Activated T-cell treated with anti-CD3 and anti-CD28 coated beads for 4 hours (primary cell): ENCODE data around the gene CHCHD3.
"Not testable (repeated sequence)": the region's sequence is repeated elsewhere in the genome, so short reads cannot be mapped to it uniquely, and the experiment has no call there.

Experiments used
- DNase-seq: peaks from one replicate; pipeline ENCODE4 v3.0.0-alpha.2; 2020

The CHCHD3 gene

DNA sequence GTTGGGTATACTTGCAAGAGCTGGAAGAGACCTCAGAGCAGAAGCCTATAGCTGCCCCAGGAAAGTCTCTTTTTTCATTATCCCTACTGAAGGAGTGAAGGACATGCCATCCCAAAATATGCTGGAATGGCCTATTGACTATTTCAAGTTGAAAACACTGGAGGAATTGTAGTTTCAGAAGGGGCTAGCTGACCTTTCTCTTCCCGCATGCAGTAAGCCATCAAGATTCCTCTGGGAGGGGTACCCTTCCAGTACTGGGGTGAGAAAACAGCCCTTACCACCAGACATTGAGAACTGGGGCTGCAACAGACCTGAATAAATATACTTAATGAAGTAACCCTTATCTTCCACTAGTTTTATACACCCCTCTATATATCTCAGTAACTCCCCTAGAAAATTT lies 41.7 kb downstream of the CHCHD3 start:
- DNase-seq = no peak

DNA sequence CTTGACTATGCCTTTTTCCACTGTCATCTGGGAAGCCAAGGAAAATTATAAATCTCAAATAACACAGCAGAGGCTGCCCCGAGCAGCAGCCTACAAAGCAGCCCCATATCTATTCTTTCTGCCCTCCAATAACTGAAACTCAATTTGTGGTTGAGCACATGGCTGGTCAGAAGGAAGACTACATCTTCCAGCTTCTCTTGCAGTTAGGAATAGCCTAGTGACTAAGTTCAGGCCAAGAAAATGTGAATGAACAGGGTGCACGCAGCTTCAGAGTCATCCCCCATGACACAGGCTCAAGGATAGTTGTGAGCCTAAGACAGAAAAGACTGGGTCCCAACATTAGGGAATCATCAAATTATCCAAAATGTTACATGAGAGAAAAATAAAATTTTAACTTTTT lies 42.3 kb downstream of the CHCHD3 start:
- no peak for DNase-seq

DNA sequence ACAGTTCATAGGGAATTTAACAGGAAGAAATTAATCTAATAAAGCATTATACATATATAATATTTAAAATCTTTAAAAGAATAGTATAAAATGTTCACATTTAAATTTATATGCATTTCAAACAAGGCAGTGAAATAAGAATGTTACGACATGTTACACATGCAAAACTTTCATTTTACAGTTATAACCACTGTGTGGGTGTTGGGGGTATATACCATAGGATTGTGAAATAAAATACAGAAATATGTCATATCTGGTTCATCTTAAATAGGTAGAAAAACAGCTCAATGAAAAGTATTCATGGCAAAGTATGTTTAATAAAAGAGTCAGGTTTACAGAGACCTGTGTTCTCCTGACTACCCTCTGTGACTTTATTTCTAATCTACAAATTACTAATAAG lies 45.6 kb downstream of the CHCHD3 start:
- no peak for DNase-seq

DNA sequence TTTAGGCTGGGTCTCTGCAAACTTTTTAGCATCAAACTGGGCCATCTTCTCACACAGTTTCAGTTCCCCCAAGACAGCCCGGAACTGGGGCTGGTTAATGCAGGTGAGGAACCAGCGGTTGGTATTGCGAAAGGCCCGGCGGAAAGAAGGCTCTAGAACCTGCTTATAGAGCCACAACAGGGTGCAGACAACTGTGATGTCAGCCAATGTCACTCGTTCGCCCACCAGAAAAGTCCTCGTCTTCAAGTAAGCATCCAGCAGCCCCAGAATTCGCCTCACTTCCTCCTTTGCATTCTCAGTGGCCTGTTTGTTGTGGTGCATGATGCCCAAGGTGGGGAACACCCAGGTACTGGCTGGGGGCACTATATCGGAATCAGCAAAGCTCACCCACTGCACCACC lies 46.6 kb downstream of the CHCHD3 start:
- not testable (repeated sequence) for DNase-seq

DNA sequence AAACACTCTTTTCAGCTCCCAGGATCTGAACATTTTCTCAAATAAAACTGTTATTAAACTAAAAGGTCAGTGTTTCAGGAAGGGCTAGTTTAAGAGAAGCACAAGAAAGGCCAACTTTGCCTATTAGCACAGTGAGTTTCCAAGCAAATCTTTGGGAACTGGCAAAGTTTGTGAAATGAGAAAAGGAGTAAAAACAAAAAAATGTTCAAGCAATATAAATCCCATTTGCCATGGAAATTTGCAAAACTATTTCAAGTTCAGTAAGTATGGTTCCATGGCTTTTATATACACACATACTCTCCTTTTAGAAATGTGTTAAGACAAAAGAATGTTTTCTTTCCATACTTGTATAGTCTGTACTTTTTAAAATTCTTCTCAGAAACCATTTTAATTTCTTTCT lies 51.5 kb downstream of the CHCHD3 start:
- no peak for DNase-seq

DNA sequence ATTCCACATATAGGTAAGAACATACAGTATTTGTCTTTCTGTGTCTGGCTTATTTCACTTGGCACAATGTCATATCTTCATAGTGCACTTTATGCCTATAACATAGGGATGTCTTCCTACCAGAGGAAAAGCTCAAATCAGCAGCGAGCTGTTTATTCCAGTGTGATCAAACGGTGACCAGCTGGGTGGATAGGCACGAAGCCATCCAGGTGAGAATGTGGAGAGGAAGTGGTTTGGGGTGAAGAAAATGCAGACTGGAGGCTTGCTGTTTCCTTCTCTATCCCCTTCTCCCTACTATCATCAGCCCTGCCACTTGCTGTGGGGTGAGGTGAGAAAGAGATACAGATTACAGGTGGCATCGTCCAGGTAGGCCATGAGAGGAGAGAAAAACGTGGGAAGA lies 52.4 kb downstream of the CHCHD3 start:
- DNase-seq = no peak

DNA sequence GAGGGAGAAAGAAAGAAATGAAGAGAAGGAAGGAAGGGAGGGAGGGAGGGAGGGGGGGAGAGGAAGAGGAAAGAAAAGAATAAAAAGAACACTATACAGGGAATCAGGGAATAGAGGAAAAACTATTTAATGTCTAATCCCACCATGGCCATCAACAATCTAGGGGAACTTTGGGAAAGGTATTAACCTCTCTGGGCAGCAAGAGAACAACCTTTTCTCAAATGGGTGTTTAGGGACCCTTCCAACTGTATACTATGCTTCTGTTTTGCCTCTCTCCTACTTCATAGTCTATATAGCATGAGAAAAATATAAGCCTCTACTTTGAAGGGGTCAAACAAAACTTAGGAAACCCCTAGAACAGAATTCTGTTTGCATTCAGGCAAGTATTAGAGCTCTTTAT lies 54.5 kb downstream of the CHCHD3 start:
- no peak for DNase-seq

DNA sequence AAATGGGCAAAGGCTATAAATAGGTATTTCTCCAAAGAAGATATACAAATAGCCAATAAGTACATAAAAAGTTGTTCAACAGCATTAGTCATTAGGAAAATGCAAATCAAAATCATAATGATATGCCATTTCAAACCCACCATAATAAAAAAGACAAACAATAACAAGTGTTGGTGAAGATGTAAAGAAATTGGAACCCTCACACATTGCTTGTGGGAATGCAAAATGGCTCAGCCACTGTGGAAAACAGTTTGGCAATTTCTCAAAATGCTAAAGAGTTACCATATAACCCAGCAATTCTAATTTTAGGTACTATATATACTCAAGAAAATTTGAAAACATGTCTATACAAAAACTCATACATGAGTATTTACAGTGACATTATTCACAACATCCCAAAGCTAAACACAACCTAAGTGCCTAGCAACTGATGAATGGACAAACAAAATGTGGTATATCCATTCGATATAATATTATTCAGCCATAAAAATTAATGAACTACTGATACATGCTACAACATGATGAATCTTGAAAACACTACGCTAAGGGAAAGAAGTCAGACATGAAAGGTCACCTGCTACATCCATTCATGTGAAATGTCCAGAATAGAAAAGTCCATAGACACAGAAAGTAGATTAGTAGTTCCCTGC lies 55.6 kb downstream of the CHCHD3 start:
- no peak for DNase-seq

DNA sequence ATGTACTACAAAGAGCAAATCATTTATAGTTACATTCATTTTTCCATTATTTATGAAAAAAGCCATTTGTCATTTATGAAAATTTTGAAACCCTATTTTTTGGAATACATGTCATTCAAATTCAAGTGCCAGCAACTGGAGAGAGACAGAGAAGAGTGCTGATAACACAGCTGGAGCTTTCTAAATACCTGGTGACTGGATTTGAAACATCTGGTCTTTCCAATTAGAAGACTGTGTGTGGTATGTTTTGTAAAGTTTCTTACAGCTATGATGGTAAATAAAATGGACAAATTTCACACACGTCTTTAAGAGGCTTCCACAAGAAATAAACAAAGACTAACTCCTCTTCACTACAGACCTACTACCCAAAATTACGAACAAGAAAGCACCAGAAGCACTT lies 56.8 kb downstream of the CHCHD3 start:
- no peak for DNase-seq

DNA sequence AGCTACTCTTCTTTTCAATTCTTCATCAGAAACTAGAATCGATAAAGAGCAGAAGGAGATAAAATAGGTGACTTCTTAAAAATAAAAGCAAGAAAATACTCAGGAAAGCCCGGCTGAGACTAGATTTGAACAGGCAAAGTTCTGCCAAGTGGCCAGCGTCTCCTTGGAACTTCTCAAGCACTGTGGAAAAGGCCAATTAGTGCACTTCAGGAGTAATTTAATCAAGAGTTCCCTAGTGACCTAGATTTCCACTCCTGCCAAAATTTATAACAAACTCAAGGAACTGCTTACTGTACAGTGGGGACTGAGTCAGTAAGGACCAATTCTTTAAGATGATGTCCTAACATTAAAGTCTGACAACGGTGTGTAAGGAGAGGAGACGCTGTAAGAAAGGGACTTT lies 57.3 kb downstream of the CHCHD3 start:
- no peak for DNase-seq

DNA sequence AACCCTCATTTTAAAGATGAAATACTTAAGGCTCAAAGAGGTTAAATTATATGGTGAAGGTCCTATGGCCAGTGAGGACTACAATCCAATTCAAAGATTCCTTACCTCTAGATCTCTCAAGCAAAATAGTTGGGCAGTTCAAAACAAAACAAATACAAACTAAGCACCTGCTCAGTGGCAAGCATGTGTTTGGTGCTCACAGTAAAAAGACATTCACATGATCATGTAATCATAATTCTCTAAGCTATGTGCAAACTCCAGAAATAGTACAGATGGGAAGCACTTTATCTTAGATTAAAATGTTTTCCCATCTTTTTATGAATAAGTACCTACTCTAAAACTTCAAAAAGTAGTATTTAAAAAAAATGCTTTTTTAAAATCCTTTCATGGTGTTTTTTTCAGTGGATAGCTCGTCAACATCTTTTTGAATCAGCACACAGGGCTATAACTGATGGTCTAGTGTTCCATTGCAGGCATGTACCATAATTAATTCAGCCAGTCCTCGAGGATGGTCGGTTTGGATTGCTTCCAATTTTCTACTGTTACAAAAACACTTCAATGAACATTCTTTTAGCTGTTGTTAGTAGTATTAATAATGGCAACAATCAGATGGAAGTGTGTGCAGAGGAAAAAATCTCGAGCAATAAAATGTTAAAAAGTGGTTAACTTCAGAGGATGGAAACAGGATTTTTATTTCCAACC lies 58.4 kb downstream of the CHCHD3 start:
- DNase-seq = no peak

DNA sequence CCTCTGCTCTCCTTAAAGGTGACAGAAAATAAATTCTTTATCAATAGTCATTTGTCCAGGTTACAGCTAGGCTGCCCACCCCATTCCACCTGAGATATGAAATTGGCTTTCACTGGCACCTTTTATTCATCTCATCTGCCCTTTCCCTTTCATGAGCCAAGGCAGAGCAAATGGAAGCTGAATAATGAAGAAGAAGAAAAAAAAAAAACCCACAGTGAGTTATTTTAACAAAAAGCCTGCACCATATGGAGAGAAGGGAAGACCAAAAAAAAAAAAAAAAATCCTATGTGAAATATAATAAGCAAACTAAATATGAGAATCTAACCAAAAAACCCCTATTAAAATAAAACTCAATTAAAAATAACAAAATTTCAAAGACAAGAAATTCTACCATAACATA lies 59.2 kb downstream of the CHCHD3 start:
- DNase-seq = no peak

DNA sequence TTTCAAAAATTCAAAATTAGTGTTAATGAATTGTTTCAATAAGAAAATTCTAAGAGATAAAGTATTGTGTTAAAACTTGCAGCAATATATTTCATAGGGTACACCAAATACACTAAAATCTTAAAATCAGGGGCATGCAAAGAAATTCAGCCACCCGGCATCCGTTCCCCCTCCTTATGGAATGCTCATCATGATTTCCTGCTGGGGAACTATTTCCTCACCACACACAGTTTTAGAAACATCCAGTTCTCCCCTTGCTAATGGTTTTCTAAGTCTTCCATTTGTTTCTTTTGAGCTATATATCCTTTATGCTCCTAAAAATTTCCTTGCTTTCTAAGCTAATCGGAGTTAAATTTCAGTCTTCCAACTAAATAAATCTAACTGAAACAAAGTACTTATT lies 60.7 kb downstream of the CHCHD3 start:
- DNase-seq = no peak

DNA sequence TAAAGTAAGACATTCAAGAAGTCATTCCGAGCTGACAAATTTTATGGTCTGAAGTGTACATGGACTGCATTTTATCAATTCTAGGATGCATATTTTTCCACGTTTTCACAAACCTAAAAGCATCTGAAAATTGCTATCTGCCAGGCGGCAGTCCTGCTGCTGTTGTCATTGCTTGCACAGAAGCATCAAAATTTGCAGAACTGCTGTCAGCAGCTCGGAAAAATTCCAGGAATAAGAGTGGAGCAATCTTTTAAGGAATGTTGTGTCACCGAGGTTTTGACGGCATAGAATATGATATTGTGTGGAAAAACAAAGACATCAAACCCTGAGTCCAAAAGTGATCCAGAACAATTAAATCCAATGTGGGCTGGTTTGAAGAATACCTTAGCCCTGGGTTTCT lies 61.4 kb downstream of the CHCHD3 start:
- no peak for DNase-seq

DNA sequence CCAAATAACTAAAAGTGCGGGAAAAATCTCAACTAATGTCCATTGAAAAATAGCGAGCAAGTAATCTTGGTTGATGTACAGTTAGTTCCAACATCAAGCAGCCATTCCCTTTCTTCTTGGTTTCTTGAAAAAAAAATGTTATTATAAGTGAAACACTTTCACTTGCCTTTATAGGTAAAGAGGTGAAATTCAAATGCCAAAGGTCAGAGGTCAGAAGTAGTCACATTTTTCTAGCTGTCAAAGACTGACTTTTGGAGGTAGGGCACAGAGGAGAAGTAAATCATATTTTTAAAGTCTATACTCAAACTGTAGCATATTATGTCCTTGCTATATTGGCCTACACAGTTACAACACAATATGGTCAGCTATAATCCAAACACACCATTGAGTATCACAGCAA lies 62.3 kb downstream of the CHCHD3 start:
- DNase-seq = no peak

DNA sequence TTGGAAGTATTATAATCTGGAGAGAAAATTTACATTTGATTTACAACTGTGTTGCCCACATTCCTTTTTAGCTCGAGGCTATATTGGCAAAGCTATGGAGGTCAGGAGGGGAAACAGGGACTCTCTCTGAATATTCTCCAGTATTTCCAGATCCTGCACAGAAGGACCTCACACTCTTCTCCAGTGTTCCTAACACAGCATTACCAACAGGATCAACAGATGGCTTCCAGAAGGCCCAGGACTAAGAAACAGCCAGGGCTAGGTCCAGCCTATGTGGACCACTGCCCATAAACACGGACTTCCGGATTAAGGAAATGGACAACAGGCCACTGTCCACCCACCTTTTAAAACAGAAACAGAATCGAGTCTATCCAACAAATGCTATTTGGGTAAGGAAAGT lies 65.3 kb downstream of the CHCHD3 start:
- no peak for DNase-seq

DNA sequence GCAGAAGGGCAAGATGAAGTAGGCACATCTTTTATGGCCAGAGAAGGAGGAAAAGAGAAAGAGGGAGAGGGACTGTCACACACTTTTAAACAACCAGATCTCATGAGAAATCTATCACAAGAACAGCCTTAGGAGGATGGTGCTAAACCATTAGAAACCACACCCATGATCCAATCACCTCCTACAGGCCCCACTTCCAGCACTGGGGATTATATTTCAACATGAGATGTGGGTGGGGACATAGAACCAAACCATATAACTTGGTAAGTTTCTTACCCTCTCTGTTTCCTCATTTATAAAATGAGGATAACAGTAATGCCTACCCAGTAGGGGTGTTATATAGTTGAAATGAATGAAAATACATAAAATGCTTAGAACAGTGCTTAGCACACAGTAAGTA lies 66.0 kb downstream of the CHCHD3 start:
- no peak for DNase-seq

DNA sequence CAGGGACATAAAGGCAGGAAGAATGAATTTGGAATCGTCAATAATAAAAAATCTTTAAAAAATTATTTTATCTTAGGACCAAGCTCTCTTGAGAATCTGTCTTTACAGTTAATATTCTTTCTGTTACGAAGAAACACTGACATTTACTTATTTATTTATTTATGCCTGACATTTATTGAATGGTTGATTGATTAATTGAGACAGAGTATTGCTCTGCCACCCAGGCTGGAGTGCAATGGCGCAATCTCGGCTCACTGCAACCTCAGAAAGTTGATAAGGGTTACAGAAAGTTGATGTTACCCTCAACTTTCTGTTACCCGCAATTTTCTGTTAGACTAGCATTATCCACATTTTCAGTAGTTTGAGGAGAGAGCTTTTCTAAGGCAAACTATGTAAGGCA lies 70.1 kb downstream of the CHCHD3 start:
- no peak for DNase-seq

DNA sequence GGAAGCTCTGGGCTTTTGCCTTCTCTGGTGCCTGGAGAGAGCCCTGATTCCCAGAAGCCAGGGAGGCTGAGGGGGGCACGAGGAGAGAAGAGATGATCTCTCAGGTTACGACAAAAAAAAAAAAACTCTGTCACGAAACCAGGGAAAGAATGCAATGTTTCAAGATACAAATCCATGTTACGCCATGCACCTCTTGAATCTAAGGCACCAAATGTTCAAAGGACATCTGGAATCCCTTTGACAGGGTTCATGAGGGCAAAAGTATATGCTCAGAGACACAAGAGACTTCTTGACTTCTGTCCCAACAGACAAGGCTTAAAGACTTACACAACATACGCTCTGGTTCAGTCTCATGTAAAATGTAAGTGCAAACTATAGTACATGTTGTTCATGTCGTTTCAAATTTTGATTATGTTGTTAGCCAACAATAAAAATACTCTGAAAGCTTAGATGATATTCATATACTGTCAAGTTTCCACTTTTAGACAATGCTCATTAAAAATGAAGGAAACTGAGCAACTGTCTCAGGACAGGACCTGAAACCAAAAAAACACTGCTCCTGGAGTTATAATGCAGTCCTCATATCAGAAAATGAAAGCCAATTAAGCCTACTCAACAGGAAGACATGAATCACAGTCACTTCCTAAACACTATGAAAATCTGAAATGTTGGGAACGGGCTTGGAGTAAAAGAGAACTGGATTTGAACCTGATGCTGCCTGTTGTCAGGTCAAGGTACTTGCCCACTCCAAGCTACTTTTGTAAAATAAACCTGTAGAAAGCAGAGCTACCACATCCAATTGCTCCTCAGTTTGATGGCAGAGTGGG lies 72.3 kb downstream of the CHCHD3 start:
- no peak for DNase-seq

DNA sequence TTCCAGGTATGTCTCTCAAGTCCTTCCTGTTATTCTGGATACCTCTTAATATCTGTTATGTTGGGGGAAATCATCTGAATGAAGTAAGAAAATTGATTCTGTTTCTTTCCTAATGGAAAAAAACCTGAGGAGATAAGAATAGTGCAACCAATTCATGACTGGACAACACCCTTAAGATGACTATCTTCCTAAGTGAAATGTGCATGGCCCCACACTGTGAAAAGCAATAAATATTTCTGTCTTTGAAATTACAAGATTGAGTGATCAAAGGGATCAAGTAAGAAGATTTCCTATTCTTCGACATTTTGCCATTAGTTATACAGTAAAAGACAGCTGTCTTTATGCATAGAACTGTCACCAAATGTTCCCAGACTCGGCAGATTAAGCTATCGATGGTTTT lies 73.9 kb downstream of the CHCHD3 start:
- DNase-seq = no peak

DNA sequence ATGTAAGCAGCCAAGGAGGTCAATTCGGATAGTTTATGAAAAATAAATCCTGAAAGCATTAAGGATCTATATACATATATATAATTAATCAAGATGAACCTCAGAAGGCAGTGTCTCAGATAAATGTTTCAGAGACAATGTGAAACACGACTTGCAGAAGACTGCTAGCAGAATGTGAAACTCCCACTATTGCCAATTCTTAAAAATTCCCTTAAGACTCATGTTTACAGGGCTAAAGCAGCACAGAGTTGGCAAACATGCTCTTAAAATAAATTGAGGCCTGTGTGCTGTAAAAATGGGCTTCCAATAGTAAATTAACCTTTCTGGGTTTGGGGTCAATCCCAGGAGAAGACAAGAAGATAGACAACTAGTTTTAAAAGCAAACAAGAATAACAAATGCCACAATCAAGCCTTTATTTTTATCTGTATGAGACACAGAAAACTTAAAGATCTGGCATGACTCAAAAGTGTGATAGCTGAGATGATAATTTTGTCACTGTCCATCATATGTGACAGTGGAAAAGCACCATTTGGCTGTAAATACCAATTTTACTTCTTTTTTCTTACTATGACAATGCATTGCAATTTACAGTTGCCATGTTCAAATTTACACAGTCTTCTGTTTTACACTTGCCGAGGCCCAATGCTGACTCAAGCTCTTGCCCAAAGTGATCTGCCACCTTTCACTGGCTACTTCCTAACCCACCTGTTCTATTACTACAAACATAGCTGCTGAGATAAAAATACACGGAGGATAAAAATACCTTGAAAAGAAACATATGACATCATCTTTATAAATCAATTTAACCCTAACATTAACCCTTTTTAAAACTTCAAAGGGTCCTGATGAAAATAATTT lies 78.6 kb downstream of the CHCHD3 start:
- no peak for DNase-seq

DNA sequence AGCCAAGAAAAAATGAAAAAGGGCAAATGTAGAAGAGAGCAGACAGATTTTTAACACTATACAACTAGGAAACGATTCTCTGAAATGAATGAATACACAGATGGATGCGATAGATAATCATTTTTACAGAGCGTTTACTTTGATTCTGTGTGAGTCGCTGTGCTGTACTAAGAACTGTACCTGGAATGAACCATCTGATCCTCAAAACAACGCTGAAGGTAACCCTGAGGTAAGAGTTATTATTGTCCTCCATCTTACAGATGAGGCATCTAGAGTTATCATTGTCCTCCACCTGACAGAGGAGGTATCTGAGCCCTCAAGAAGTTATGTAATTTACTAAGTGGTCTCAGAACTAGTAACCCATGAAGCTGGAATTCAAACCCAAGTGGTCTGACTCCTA lies 80.2 kb downstream of the CHCHD3 start:
- DNase-seq = no peak

DNA sequence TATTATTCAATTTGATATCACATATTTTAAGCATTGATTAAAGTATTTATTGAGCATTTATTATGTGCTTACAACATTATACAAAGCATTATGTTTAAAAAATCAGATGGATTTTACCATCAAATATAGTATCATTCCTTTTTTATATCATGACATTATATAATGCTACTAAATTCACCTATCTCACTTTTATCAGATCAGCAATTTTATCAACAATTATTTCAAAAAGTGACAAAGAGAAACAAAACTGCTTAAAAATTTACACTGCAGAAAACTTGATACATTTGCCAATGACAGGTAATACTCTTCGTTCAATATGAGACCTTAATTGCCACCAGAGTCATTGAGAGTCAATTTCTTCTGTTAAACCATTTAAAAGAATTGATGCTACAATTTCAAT lies 82.0 kb downstream of the CHCHD3 start:
- no peak for DNase-seq
